Naive thymus-derived CD8-positive, alpha-beta T cell (primary cell): ENCODE measurements around the gene PRIM2. TPM values are rescaled to one million over a fixed set of nuclear protein-coding genes. Genes with fewer than 3 reads are reported as not detected.
"Not testable (repeated sequence)": the region's sequence is repeated elsewhere in the genome, so short reads cannot be mapped to it uniquely, and the experiment has no call there.

Source experiments
- ATAC-seq, 2 donors: fragments of 150-1000 bp; cut with Tn5 transposase in 1 of 2; sonication (Bioruptor Pico), chemical (Tn5 transposase) in 1 of 2; 1 replicate in 1 of 2; 2 replicates in 1 of 2; pipeline ENCODE4 v1.10.0; 2021; ENCODE audit warnings: mild to moderate bottlenecking in 2 of 2, moderate library complexity in 2 of 2
- POLR2A ChIA-PET: fragments of 350-600 bp; sonication (Branson Sonifier 250); formaldehyde crosslinking; loops from one replicate; lab custom pipeline; 2021; ENCODE audit warnings: antibody characterized with exemption; lab: Charles Lee
- DNase-seq, 10 donors: peaks; one replicate each; pipeline versions ENCODE4 v3.0.0 to v3.0.0-alpha.2; 2020 to 2022
- H3K27ac Mint-ChIP-seq, 10 donors: one replicate each; pipeline ENCODE4 v1.8.0; 2020 to 2022; ENCODE audit warnings: mild to moderate bottlenecking in 10 of 10, mixed read lengths in 10 of 10, moderate library complexity in 4 of 10, inconsistent platforms in 1 of 10
- H3K27me3 Mint-ChIP-seq, 5 donors: one replicate each; pipeline ENCODE4 v1.8.0; 2021 to 2022; ENCODE audit warnings: mixed read lengths in 5 of 5
- H3K36me3 Mint-ChIP-seq, 3 donors: one replicate each; pipeline ENCODE4 v1.8.0; 2020 to 2022; ENCODE audit warnings: mixed read lengths in 3 of 3, mild to moderate bottlenecking in 2 of 3, inconsistent platforms in 1 of 3
- H3K4me1 Mint-ChIP-seq, 4 donors: one replicate each; pipeline ENCODE4 v1.8.0; 2021 to 2022; ENCODE audit warnings: mixed read lengths in 4 of 4
- H3K4me3 Mint-ChIP-seq, 10 donors: one replicate each; pipeline ENCODE4 v1.8.0; 2020 to 2022; ENCODE audit warnings: mild to moderate bottlenecking in 10 of 10, mixed read lengths in 10 of 10, moderate library complexity in 6 of 10, inconsistent platforms in 1 of 10
- H3K9me3 Mint-ChIP-seq, 9 donors: one replicate each; pipeline ENCODE4 v1.8.0; 2020 to 2022; ENCODE audit warnings: mixed read lengths in 9 of 9, mild to moderate bottlenecking in 3 of 9, inconsistent platforms in 1 of 9, moderate library complexity in 1 of 9
- polyA plus RNA-seq, 3 donors: library from polyadenylated mRNA; unstranded; fragments of 300-500 nt; fragmentation: Illumina TruSeq; gene quantifications; one replicate each; pipeline ENCODE4 v1.2.3, GENCODE V29; 2021
- total RNA-seq, 8 experiments: library from RNA in 2 of 8; stranded (reverse) in 2 of 8; gene quantifications; one replicate each; pipeline ENCODE4 v1.2.3 and lab custom pipeline; 2021 to 2026

The PRIM2 gene
- total and polyA plus RNA-seq, 5 experiments from 2014 or later = 8.1 to 15.1 (median 9.9) TPM

DNA sequence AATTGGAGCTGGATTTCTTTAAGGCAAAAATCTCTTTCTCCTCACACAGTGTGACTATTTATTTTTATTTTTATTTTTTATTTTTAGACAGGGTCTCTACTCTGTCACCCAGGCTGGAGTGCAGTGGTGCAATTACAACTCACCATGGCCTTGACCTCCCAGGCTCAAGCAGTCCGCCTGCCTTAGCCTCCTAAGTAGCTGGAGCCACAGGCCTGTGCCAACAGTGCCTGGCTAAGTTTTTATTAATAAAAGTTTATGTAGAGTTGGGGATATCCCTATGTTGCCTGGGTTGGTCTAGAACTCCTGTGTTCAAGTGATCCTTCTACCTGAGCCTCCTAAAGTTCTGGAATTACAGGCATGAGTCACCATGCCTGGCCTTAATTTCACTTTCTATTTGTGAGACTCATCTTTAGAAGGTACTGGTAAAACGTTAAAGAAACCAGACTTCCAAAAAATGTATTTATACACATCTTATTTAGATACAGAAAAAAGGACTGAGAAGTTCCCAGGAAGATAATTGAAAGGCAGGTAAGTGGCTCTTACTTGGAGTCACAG is 71.7 kb downstream of the PRIM2 start:
- Mint-ChIP-seq H3K9me3 (peaks cover 0 to 25% (median 3%) of the 10 kb centered on the region in 9 donors), H3K36me3 (peaks cover 23 to 46% (median 28%) of the 10 kb centered on the region in 3 donors)
- H3K27me3 Mint-ChIP-seq, POLR2A ChIA-PET, ATAC-seq, H3K27ac Mint-ChIP-seq, H3K4me1 Mint-ChIP-seq, H3K4me3 Mint-ChIP-seq, DNase-seq: not testable (repeated sequence)

DNA sequence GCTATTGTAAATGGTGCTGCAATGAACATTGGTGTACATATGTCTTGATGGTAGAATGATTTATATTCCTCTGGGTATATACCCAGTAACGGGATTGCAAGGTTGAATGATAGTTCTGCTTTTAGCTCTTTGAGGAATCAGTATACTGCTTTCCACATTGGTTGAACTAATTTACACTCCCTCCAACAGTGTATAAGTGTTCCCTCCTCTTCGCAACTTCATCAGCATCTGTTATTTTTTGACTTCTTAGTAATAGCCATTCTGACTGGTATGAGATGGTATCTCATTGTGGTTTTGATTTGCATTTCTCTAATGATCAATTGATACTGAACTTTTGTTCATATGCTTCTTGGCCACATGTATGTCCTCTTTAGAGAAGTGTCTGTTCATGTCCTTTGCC is 73.4 kb downstream of the PRIM2 start:
- H3K27ac Mint-ChIP-seq = not testable (repeated sequence)

DNA sequence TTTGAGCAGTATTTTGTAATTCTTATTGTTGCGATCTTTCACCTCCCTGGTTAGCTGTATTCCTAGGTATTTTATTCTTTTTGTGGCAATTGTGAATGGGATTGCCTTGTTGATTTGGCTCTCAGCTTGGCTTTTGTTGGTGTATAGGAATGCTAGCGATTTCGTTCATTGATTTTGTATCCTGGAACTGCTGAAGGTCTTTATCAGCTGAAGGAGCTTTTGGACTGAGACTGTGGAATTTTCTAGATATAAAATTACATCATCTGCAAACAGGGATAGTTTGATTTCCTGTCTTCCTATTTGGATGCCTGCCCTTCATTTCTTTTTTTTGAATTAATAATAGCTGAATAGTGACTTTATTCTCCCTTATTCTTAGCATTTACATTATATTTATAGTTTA is 74.6 kb downstream of the PRIM2 start:
- H3K9me3 Mint-ChIP-seq = peaks cover 6 to 54% (median 24%) of the 10 kb centered on the region in 9 donors
- peaks cover 8 to 15% (median 12%) of the 10 kb centered on the region in 4 donors for H3K4me1 Mint-ChIP-seq
- H3K4me3 Mint-ChIP-seq = not testable (repeated sequence)

More for the DNA sequence above, 73.4 kb downstream of the PRIM2 start:
- POLR2A ChIA-PET, H3K4me3 Mint-ChIP-seq, H3K27me3 Mint-ChIP-seq, ATAC-seq, DNase-seq: not testable (repeated sequence)
- H3K36me3 Mint-ChIP-seq = peaks cover 32 to 53% (median 35%) of the 10 kb centered on the region in 3 donors
- H3K4me1 Mint-ChIP-seq = peaks cover 8 to 15% (median 12%) of the 10 kb centered on the region in 4 donors
- H3K9me3 Mint-ChIP-seq = peaks cover 0 to 42% (median 13%) of the 10 kb centered on the region in 9 donors

DNA sequence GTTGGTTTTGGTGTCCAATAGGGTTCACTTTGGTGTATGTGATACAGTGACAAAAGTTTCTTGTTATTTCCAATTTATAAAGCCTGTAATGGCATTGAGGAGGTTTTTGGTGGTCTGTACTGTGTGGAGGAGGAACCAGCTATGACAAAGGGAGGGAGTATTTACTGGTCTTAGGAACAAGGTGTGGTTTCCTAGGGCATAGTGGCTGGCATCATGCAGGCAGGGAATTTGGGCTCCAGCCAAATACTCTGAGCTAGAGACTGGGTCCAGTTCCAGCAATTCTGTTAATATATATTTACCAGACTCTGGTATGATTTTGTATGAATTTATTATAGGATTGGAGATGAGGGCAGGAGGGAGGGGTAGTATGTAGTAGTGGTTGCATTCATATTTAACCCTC is 101.9 kb downstream of the PRIM2 start:
- H3K4me1 Mint-ChIP-seq = peaks cover 9 to 22% (median 15%) of the 10 kb centered on the region in 4 donors
- H3K36me3 Mint-ChIP-seq = peaks cover 10 to 15% (median 14%) of the 10 kb centered on the region in 3 donors
- H3K4me3 Mint-ChIP-seq, H3K27me3 Mint-ChIP-seq, POLR2A ChIA-PET, H3K27ac Mint-ChIP-seq, ATAC-seq, H3K9me3 Mint-ChIP-seq, DNase-seq: not testable (repeated sequence)

More for the DNA sequence above, 74.6 kb downstream of the PRIM2 start:
- POLR2A ChIA-PET, DNase-seq, H3K27me3 Mint-ChIP-seq, H3K27ac Mint-ChIP-seq, ATAC-seq: not testable (repeated sequence)
- H3K36me3 Mint-ChIP-seq = peaks cover 43 to 56% (median 45%) of the 10 kb centered on the region in 3 donors

DNA sequence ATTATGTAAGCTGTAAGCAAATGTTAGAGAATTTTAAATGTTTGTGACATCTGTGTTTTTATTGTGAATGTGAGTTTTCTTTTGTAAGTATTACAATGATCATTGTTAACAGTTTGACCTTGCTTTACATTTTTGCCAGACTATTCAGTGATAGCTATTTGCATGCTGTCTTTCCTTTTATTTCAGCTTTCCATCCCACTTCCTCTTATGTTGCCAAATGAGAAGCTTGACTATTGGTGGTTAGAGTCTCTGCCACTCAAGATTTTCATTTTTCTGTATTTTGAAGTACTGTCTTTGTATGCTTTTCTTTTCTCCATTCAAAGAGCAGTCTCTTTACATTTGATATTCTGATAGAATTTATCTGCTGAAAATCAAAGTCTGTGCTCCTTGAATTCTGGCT is 104.1 kb downstream of the PRIM2 start:
- Mint-ChIP-seq H3K27me3 (no peaks in the 10 kb centered on the region), H3K4me3 (no peak overlapping the region), H3K9me3 (no peaks in the 10 kb centered on the region), H3K27ac (peak overlapping the region in 1 of 10 donors; percentile 21), H3K36me3 (peaks cover 5 to 12% (median 8%) of the 10 kb centered on the region in 3 donors), H3K4me1 (peaks cover 9 to 22% (median 15%) of the 10 kb centered on the region in 4 donors)
- DNase-seq (no peak), ATAC-seq (no peak)
- POLR2A ChIA-PET = no interaction called here

DNA sequence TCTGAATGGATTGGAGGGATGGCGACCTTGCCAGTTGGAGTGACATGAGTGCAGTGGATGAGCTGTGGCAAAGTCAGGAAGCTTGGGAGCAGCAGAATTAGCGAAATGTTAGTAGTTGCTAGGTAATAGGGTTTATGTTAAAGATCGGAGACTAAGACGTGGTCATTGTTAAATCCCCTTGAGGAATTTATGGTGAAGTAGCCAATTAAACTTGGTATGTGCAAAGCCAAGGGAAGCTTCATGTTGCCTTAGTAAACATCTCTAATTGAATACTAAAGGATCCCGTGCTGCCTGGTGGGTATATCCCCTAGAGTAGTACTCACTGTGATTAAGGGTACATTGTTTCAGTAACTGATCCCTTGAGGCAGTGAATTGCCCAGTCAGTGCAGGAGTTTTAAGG is 106.0 kb downstream of the PRIM2 start:
- H3K4me1 Mint-ChIP-seq = peaks cover 9 to 22% (median 15%) of the 10 kb centered on the region in 4 donors
- H3K27me3 Mint-ChIP-seq = no peaks in the 10 kb centered on the region
- no peak for ATAC-seq
- no peak overlapping the region for H3K27ac Mint-ChIP-seq
- no peaks in the 10 kb centered on the region for H3K9me3 Mint-ChIP-seq
- POLR2A ChIA-PET = no interaction called here
- DNase-seq = no peak
- H3K4me3 Mint-ChIP-seq = no peak overlapping the region
- peaks cover 0 to 9% (median 2%) of the 10 kb centered on the region in 3 donors for H3K36me3 Mint-ChIP-seq

DNA sequence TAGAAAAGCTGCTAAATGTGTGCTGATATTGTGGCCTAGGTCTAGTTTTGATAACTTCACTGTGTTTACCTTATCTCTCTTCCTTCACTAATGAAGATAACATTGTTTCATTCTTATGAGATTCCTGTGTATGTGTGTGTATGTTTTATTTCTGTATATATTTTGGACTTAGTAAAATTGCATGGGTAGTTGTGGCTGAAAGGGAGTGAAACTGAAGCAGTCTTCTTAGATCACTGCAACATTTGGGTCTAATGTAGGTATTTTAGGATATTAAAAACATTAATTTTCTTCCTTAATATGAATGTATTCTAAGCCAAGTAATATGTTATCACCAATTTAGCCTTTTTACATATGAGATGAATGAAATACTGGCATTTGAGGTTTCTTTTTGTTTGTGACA is 114.3 kb downstream of the PRIM2 start:
- POLR2A ChIA-PET, H3K27me3 Mint-ChIP-seq, H3K9me3 Mint-ChIP-seq, DNase-seq, ATAC-seq: not testable (repeated sequence)
- H3K4me1 Mint-ChIP-seq = peaks cover 6 to 55% (median 33%) of the 10 kb centered on the region in 4 donors
- peak overlapping the region in 8 of 10 donors; percentile 8 to 83 (median 23) for H3K27ac Mint-ChIP-seq
- H3K36me3 Mint-ChIP-seq = peaks cover 0 to 15% (median 11%) of the 10 kb centered on the region in 3 donors
- H3K4me3 Mint-ChIP-seq = peak overlapping the region in 7 of 10 donors; percentile 0 to 53 (median 9)

DNA sequence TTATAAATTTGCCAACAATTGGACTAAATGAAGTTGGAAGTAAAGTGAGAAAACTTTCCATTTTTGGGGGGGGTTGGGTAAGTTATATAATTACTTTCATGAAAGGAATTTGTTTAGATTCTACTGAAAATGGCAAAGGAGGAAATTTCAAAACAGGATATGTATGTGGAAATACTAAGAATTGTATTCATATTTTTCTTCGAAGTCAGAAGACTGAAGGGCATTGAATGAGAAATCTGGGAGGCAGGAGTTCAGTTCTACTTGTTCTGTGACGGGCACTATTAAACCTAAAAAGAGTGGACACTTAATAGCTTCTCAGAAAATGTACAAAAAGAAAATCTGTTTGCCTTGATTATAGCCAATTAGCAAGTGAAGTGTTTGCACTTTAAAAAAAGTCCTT is 114.7 kb downstream of the PRIM2 start:
- Mint-ChIP-seq H3K4me1 (peaks cover 6 to 55% (median 33%) of the 10 kb centered on the region in 4 donors), H3K36me3 (peaks cover 0 to 18% (median 11%) of the 10 kb centered on the region in 3 donors), H3K4me3 (peak overlapping the region in 7 of 10 donors; percentile 0 to 53 (median 9)), H3K9me3 (no peaks in the 10 kb centered on the region), H3K27me3 (no peaks in the 10 kb centered on the region), H3K27ac (peak overlapping the region in 8 of 10 donors; percentile 5 to 60 (median 14))
- DNase-seq (no peak), ATAC-seq (no peak)
- POLR2A ChIA-PET = no interaction called here

DNA sequence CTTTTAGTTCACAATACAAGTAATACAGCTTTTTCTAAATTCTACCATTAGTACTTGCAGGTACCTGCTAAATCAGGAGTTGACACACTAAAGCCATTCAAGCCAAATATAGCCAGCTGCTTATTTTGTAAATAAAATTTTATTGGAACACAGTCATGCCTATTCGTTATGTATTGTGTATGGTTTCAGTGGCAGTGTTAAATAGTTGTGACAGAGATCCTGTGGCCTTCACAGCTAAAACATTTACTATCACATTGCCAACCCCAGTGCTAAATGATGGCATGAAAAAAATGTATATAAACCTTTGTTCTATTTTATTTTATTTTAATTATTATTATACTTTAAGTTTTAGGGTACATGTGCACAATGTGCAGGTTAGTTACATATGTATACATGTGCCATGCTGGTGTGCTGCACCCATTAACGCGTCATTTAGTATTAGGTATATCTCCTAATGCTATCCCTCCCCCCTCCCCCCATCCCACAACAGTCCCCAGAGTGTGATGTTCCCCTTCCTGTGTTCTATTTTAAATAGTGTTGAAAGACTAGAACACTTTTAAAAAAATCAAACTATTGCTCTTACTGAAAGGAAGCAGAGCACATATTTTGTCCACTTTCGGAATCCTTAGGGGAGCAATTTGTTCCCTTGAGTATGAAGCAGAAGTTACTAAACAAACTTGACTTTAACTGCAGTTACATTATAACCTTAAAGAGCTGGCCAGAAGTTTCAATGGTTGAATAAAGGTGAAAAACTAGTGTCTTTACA is 115.7 kb downstream of the PRIM2 start:
- no peaks in the 10 kb centered on the region for H3K9me3 Mint-ChIP-seq
- POLR2A ChIA-PET = no interaction called here

DNA sequence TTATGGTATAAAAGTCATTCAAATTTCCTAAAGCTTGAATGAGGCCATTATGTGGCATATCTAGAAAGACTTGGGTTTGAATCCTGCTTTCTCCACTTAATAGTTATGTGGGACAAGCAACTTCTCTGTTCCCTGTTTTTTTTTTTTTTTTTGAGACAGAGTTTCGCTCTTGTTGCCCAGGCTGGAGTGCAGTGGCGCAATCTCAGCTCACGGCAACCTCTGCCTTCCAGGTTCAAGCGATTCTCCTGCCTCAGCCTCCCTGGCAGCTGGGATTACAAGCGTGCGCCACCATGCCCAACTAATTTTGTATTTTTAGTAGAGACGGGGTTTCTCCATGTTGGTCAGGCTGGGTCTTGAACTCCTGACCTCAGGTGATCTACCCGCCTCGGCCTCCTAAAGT is 116.4 kb downstream of the PRIM2 start:
- H3K27me3 Mint-ChIP-seq, H3K4me3 Mint-ChIP-seq, H3K9me3 Mint-ChIP-seq, ATAC-seq, DNase-seq, POLR2A ChIA-PET: not testable (repeated sequence)
- Mint-ChIP-seq H3K27ac (peak overlapping the region in 2 of 10 donors; percentile 7 to 48), H3K36me3 (peaks cover 0 to 18% (median 12%) of the 10 kb centered on the region in 3 donors), H3K4me1 (peaks cover 6 to 55% (median 34%) of the 10 kb centered on the region in 4 donors)

More for the DNA sequence above, 115.7 kb downstream of the PRIM2 start:
- Mint-ChIP-seq H3K4me3 (peak overlapping the region in 2 of 10 donors; percentile 22 to 58), H3K27ac (peak overlapping the region in 3 of 10 donors; percentile 16 to 24 (median 17)), H3K36me3 (peaks cover 0 to 18% (median 13%) of the 10 kb centered on the region in 3 donors), H3K27me3 (no peaks in the 10 kb centered on the region), H3K4me1 (peaks cover 6 to 55% (median 34%) of the 10 kb centered on the region in 4 donors)
- DNase-seq = no peak
- ATAC-seq = no peak

DNA sequence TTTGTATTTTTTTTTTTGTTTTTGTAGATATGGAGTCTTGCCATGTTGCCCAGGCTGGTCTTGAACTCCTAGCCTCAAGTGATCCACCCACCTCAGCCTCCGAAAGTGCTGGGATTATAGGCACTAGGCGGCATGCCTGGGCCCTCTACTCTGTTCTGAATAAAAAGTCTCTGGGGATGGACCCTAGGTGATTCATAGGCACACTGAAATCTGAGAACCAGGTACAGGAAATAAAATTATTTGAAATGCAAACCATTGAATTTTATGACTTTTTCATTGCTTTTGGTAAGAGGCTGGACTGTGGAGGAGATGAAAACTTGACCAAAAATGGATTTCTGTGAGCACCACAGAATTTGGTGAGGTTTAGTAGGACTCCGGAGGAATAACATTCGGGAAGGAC is 117.5 kb downstream of the PRIM2 start:
- Mint-ChIP-seq H3K27me3 (no peaks in the 10 kb centered on the region), H3K36me3 (peaks cover 0 to 18% (median 8%) of the 10 kb centered on the region in 3 donors), H3K4me1 (peaks cover 6 to 53% (median 32%) of the 10 kb centered on the region in 4 donors), H3K27ac (peak overlapping the region in 1 of 10 donors; percentile 6), H3K9me3 (no peaks in the 10 kb centered on the region), H3K4me3 (no peak overlapping the region)
- POLR2A ChIA-PET = no interaction called here
- DNase-seq (no peak), ATAC-seq (no peak)

DNA sequence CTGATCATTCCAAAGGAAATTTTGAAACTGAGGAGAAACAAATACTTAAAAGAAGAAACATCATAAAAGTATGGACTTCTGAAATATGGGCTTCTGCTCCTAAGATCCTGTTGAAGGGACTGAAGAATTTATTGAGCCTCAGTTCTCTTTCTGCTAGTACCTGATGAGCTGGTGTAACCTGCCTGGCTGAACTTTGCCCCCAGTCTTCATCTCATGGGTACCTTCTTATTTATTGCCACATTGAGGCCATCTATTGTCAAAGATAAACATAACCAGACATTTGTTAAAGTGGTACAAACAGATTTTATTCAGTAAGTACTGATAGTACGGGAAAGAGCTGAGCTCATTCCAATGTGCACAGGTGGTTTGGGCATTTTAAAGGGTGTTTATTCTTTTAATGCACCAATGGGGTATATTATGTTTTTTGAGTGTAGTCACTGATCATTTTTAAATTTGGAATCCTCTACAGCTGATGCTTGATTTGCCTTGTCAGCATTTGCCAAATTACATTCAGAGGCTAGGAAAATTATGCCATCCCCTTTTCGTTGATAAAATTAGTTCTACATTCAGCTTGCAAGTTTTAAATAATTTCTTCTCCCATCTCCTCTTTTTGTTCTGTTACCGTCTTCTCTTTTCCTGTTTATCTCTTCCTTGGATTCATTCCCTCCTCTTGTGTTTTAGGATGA is 118.2 kb downstream of the PRIM2 start:
- H3K27me3 Mint-ChIP-seq = no peaks in the 10 kb centered on the region
- peaks cover 0 to 18% (median 8%) of the 10 kb centered on the region in 3 donors for H3K36me3 Mint-ChIP-seq
- H3K27ac Mint-ChIP-seq = no peak overlapping the region
- no peaks in the 10 kb centered on the region for H3K9me3 Mint-ChIP-seq
- no peak for DNase-seq
- no peak overlapping the region for H3K4me3 Mint-ChIP-seq
- peaks cover 6 to 49% (median 30%) of the 10 kb centered on the region in 4 donors for H3K4me1 Mint-ChIP-seq
- ATAC-seq = no peak
- POLR2A ChIA-PET = no interaction called here
